ENCODE results near the gene LRRC46.

LRRC46 gene

GRCh38 chr17:47871048-47871447 lies 39.6 kb downstream of the LRRC46 start:
- no peak for TF ChIP-seq CTCF (IDR thresholded peaks at IDR 0.05; ENCODE audit: control extremely low read depth, extremely low read depth, low read depth, missing control alignments)
- POLR2A ChIA-PET = no interaction called here
- no peak for DNase-seq (ENCODE audit: extremely low spot score)
- CTCF ChIA-PET = interaction anchor here (1.0 to 2.7 kb wide), 11 partner anchors 9 to 76 kb away, joined by 3 to 17 read pairs (median 4); partner anchors contain the start of gene SCRN2

GRCh38 chr17:47872019-47872650 lies 40.7 kb downstream of the LRRC46 start:
- DNase-seq (ENCODE audit: extremely low spot score) = no peak
- CTCF ChIA-PET = interaction anchor here (1.1 to 2.7 kb wide), 5 partner anchors 9 to 75 kb away, joined by 3 to 17 read pairs (median 5); partner anchors contain the start of gene SCRN2
- TF ChIP-seq CTCF (IDR thresholded peaks at IDR 0.05; ENCODE audit: control extremely low read depth, extremely low read depth, low read depth, missing control alignments) = no peak
- POLR2A ChIA-PET = no interaction called here

DNA sequence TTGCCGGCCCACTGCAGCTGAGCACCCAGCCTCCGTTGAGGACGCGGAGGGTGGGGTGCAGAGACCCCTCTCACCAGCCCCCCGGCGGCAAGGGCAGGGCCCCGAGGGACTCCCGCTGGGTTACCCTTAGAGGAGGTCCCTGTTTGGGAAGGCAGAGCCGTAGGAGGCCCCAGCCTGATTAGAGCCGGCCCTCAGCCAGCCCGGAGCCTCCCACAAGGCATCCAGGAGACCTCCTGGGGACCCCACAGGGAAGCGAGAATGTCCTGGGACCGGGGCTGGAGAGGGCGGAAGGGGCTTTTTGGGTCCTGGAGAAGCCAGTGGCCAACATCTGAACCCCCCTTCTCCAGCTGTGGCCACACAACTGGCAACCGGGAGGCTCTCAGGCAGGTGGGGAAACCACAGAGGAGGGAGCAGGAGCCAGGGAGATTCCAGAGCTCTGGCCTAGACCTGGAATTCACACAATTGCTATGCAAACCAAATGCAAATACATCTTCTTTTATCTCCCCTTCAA lies 41.2 kb downstream of the LRRC46 start:
- ChIA-PET CTCF (interaction anchor here (1.1 to 2.7 kb wide), 7 partner anchors 9 to 74 kb away, joined by 3 to 17 read pairs (median 5); partner anchors contain the start of gene SCRN2), POLR2A (no interaction called here)
- DNase-seq (ENCODE audit: extremely low spot score) = no peak
- no peak for TF ChIP-seq CTCF (IDR thresholded peaks at IDR 0.05; ENCODE audit: control extremely low read depth, extremely low read depth, low read depth, missing control alignments)

- no peak for DNase-seq (ENCODE audit: extremely low spot score)
- ChIA-PET POLR2A (no interaction called here), CTCF (interaction anchor here (2.0 to 2.5 kb wide), 3 partner anchors 17 to 30 kb away, joined by 4 to 17 read pairs (median 8); no protein-coding TSS in a partner anchor)
- no peak for TF ChIP-seq CTCF (IDR thresholded peaks at IDR 0.05; ENCODE audit: control extremely low read depth, extremely low read depth, low read depth, missing control alignments)
Observed at GRCh38 chr17:47873200-47874090, 42.0 kb downstream of the LRRC46 start.

DNA sequence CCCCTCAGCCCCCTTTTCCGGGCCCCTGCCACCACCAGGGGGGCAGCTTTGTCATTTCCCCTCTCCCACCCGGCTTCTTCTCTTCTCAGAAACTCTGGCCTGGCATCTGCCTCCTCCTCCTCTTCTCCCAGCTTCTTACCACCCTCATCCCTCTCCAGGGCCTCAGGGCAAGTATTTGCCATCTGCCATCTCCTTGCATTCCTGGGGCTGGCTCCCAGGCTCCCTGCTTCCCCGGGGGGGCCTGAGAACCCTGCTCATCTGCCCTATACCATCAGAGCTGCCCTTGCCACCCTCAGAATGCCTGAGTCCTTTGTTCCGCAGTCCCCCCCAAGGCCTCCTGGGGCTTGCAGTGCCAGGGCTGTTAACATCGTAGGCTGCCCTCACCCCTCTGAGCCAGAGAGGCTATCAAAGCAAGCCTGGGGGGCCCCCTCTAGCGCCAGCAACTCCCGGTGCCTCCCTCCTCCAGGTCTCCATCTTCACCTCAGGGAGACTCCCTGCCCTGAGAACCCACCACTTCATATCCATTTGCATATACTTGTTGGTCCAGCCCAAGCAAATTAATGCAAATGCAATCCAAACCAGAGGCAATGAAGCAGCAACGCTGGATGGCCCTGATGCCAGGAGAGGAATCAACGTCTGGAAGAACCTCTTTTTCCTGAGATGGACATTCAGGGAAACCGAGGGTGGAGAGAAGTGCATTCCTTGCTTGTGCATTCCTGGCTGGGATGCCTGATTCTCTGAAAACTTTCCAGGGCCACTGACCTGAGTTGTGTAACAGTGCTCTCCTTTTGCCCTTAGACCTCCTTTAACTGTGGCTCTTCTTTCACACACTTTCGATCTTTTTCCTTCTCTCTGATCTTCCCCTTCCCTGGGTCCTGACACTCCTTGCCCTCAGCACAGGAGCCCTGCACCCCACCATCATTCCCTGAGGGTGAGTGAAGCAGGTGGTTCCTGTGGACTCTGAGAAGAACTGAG lies 43.8 kb downstream of the LRRC46 start:
- TF ChIP-seq CTCF (IDR thresholded peaks at IDR 0.05; ENCODE audit: control extremely low read depth, extremely low read depth, low read depth, missing control alignments) = no peak
- POLR2A ChIA-PET = no interaction called here
- CTCF ChIA-PET = interaction anchor here (0.8 to 2.5 kb wide), 4 partner anchors 14 to 34 kb away, joined by 3 to 8 read pairs (median 4); partner anchors contain the start of gene SCRN2
- no peak for DNase-seq (ENCODE audit: extremely low spot score)

Data from GM10248 (cell line).